ENCODE results near the gene CTSF. TPM values are rescaled to one million over a fixed set of nuclear protein-coding genes. Genes with fewer than 3 reads are reported as not detected.

Gene CTSF
- total and polyA plus RNA-seq, 2 of the 13 experiments (the other 11 are each of a cell fraction or from before 2014, with no cell fraction given), result not detected

DNA sequence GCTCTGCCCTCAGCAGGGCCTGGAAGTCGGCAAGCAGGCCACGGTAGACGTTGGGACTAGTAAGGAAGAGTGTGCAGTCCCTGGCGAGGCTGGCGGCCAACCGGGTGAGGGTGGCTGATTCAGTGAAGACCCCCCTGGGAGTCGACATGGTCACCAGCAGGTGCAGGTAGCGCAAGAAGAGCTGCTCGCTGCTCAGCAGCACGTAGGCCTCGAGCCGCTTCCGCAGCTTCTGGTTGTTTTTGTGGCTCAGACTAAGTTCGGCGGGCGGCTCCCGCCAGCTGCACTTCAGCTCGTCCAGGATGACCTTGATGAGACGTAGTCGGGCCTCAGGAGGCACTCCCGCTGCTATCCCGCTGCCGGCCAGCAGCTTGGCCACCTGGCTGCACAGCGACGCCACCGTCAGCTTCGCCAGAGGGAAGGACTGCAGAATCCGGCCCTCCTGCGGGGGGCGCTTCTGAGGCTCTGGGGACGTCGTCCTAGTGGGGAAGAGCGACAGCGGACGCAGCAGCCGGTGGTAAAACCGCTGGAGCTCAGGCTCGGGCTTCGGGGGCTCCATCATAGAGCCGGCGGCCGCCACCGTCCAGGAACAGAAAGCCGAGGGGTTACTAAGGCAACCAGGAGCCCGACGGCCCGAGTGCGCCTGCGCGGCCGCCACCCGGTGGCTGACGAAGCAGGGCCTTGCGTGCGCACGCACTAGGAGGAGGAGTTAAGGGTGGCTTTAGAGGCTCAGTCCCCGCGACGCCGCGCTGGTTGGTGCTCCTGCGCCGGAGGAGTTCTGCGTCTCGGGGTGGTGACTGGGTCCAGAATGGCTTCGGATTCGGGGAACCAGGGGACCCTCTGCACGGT lies 24.3 kb upstream of the CTSF start, which contains the start of the genes CCDC87 and CCS (continued):
- TF ChIP-seq, protein P1, sequence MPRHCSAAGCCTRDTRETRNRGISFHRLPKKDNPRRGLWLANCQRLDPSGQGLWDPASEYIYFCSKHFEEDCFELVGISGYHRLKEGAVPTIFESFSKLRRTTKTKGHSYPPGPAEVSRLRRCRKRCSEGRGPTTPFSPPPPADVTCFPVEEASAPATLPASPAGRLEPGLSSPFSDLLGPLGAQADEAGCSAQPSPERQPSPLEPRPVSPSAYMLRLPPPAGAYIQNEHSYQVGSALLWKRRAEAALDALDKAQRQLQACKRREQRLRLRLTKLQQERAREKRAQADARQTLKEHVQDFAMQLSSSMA (CRISPR knock-in tag; IDR thresholded peaks at IDR 0.05), result no peak
- TF ChIP-seq, protein P2, sequence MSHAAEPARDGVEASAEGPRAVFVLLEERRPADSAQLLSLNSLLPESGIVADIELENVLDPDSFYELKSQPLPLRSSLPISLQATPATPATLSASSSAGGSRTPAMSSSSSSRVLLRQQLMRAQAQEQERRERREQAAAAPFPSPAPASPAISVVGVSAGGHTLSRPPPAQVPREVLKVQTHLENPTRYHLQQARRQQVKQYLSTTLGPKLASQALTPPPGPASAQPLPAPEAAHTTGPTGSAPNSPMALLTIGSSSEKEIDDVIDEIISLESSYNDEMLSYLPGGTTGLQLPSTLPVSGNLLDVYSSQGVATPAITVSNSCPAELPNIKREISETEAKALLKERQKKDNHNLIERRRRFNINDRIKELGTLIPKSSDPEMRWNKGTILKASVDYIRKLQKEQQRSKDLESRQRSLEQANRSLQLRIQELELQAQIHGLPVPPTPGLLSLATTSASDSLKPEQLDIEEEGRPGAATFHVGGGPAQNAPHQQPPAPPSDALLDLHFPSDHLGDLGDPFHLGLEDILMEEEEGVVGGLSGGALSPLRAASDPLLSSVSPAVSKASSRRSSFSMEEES (CRISPR knock-in tag; IDR thresholded peaks at IDR 0.05), result no peak; the same call in 1 of the 2 replicates
- TF ChIP-seq, protein P3, sequence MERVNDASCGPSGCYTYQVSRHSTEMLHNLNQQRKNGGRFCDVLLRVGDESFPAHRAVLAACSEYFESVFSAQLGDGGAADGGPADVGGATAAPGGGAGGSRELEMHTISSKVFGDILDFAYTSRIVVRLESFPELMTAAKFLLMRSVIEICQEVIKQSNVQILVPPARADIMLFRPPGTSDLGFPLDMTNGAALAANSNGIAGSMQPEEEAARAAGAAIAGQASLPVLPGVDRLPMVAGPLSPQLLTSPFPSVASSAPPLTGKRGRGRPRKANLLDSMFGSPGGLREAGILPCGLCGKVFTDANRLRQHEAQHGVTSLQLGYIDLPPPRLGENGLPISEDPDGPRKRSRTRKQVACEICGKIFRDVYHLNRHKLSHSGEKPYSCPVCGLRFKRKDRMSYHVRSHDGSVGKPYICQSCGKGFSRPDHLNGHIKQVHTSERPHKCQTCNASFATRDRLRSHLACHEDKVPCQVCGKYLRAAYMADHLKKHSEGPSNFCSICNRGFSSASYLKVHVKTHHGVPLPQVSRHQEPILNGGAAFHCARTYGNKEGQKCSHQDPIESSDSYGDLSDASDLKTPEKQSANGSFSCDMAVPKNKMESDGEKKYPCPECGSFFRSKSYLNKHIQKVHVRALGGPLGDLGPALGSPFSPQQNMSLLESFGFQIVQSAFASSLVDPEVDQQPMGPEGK (CRISPR knock-in tag; IDR thresholded peaks at IDR 0.05), result peak; percentile 18
- TF ChIP-seq, protein P4, sequence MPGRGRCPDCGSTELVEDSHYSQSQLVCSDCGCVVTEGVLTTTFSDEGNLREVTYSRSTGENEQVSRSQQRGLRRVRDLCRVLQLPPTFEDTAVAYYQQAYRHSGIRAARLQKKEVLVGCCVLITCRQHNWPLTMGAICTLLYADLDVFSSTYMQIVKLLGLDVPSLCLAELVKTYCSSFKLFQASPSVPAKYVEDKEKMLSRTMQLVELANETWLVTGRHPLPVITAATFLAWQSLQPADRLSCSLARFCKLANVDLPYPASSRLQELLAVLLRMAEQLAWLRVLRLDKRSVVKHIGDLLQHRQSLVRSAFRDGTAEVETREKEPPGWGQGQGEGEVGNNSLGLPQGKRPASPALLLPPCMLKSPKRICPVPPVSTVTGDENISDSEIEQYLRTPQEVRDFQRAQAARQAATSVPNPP (CRISPR knock-in tag; IDR thresholded peaks at IDR 0.05), result no peak
- TF ChIP-seq ZFP37 (CRISPR knock-in tag; IDR thresholded peaks at IDR 0.05; ENCODE audit: borderline replicate concordance) (peak; percentile 95), HES4 (CRISPR knock-in tag; IDR thresholded peaks at IDR 0.05; ENCODE audit: borderline replicate concordance) (peak; percentile 77), WIZ (CRISPR knock-in tag; IDR thresholded peaks at IDR 0.05) (no peak), AHR (CRISPR knock-in tag; IDR thresholded peaks at IDR 0.05) (peak; percentile 31; the same call in 1 of the 2 replicates), GTF3A (CRISPR knock-in tag; conservative IDR thresholded peaks at IDR 0.05) (peak; percentile 22; the same call in 1 of the 2 replicates), ZNF354B (CRISPR knock-in tag; IDR thresholded peaks at IDR 0.05) (0 out of 2 replicates have a peak, but pooled peaks have one; percentile 71), MED8 (CRISPR knock-in tag; IDR thresholded peaks at IDR 0.05; ENCODE audit: insufficient replicate concordance) (no peak), ZNF780A (CRISPR knock-in tag; IDR thresholded peaks at IDR 0.05) (no peak), IRX3 (CRISPR knock-in tag; IDR thresholded peaks at IDR 0.05; ENCODE audit: borderline replicate concordance, low read depth) (0 out of 2 replicates have a peak, but pooled peaks have one; percentile 85), GFI1 (CRISPR knock-in tag; IDR thresholded peaks at IDR 0.05; ENCODE audit: borderline replicate concordance) (peak; percentile 52; the same call in 1 of the 2 replicates), ZBTB3 (CRISPR knock-in tag; IDR thresholded peaks at IDR 0.05; ENCODE audit: borderline replicate concordance, low read depth) (peak; percentile 74; the same call in 1 of the 2 replicates)
- TF ChIP-seq, protein P5, sequence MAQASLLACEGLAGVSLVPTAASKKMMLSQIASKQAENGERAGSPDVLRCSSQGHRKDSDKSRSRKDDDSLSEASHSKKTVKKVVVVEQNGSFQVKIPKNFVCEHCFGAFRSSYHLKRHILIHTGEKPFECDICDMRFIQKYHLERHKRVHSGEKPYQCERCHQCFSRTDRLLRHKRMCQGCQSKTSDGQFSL (CRISPR knock-in tag; IDR thresholded peaks at IDR 0.05), result no peak
- TF ChIP-seq, protein P6, sequence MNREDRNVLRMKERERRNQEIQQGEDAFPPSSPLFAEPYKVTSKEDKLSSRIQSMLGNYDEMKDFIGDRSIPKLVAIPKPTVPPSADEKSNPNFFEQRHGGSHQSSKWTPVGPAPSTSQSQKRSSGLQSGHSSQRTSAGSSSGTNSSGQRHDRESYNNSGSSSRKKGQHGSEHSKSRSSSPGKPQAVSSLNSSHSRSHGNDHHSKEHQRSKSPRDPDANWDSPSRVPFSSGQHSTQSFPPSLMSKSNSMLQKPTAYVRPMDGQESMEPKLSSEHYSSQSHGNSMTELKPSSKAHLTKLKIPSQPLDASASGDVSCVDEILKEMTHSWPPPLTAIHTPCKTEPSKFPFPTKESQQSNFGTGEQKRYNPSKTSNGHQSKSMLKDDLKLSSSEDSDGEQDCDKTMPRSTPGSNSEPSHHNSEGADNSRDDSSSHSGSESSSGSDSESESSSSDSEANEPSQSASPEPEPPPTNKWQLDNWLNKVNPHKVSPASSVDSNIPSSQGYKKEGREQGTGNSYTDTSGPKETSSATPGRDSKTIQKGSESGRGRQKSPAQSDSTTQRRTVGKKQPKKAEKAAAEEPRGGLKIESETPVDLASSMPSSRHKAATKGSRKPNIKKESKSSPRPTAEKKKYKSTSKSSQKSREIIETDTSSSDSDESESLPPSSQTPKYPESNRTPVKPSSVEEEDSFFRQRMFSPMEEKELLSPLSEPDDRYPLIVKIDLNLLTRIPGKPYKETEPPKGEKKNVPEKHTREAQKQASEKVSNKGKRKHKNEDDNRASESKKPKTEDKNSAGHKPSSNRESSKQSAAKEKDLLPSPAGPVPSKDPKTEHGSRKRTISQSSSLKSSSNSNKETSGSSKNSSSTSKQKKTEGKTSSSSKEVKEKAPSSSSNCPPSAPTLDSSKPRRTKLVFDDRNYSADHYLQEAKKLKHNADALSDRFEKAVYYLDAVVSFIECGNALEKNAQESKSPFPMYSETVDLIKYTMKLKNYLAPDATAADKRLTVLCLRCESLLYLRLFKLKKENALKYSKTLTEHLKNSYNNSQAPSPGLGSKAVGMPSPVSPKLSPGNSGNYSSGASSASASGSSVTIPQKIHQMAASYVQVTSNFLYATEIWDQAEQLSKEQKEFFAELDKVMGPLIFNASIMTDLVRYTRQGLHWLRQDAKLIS (CRISPR knock-in tag; IDR thresholded peaks at IDR 0.05), result no peak; the same call in 1 of the 2 replicates
